ENCODE results near the gene LAGE3.

The LAGE3 gene

DNA sequence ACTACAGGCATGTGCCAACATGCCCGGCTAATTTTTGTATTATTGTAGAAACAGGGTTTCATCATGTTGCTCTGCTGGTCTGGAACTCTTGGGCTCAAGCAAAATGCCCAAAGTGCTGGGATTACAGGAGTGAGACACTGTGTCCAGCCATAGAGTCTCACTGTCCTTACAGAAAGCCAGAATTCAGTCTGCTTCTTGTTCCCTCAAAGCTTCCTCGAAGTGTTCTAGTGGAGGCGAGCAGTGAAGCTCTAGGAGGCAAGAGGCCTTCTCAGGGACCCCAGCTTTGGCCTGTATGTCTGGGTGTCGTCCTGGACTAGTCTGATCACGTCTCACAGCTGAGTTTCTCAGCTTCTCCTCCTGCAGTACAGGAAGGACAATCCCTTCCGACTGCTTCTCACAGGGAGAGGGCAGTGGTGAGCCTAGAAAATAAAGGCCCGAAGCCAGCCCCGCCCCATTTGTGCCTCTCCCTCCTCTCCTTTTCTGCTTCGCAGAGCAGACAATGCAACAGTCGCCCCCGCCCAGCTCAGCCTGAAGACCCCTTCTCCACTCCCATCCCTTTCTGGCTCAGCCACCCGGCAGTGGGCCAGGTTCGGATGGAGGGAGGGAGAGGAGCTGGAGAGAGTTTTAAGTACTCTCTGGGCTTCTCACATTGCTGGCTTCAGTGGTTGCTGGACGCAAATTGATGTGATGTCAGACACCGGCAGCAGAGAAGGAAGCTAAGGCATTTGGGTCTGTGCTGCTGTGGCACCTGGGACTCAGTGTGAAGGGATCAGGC is 48.0 kb upstream of the LAGE3 start:
- ChIA-PET CTCF (interaction anchor here (0.6 to 1.6 kb wide), 24 partner anchors 8 to 1488 kb away, joined by 3 to 11 read pairs (median 4); partner anchors contain the start of genes DNASE1L1, FLNA, RPL10 and SLC10A3), POLR2A (interaction anchor here (0.6 to 1.7 kb wide), 10 partner anchors 11 to 513 kb away, joined by 3 to 15 read pairs (median 3); partner anchors contain the start of genes EMD, FAM3A, FLNA and SLC10A3)
- peak overlapping the region; percentile 57 for H3K27ac ChIP-seq (ENCODE audit: extremely low read depth, low read depth, low read length)
- H3K36me3 ChIP-seq (ENCODE audit: control insufficient read depth in 2 of 2, insufficient read depth in 1 of 2, low read length in 2 of 2): peaks cover 0 to 12% of the 10 kb centered on the region in 2 experiments; a peak in 1 of 3 replicates
- peak overlapping the region; percentile 19 for H3K4me3 ChIP-seq (ENCODE audit: low read depth, low read length)
- no peaks in the 10 kb centered on the region for H3K9me3 ChIP-seq (ENCODE audit: control insufficient read depth, insufficient read depth, low read depth, low read length)
- H3K4me1 ChIP-seq (ENCODE audit: control insufficient read depth, insufficient read depth, low read length): 0 out of 2 replicates have a peak, but pooled peaks cover 2% of the 10 kb centered on the region
- TF ChIP-seq, protein P1, sequence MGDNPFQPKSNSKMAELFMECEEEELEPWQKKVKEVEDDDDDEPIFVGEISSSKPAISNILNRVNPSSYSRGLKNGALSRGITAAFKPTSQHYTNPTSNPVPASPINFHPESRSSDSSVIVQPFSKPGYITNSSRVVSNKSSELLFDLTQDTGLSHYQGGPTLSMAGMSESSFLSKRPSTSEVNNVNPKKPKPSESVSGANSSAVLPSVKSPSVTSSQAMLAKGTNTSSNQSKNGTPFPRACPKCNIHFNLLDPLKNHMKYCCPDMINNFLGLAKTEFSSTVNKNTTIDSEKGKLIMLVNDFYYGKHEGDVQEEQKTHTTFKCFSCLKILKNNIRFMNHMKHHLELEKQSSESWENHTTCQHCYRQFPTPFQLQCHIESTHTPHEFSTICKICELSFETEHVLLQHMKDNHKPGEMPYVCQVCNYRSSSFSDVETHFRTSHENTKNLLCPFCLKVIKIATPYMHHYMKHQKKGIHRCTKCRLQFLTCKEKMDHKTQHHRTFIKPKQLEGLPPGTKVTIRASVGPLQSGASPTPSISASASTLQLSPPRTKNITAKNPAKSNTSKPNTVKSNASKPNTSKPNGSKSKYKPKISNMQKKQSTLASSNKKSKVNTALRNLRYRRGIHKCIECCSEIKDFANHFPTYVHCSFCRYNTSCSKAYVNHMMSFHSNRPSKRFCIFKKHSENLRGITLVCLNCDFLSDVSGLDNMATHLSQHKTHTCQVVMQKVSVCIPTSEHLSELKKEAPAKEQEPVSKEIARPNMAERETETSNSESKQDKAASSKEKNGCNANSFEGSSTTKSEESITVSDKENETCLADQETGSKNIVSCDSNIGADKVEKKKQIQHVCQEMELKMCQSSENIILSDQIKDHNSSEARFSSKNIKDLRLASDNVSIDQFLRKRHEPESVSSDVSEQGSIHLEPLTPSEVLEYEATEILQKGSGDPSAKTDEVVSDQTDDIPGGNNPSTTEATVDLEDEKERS (tag by site-specific recombination; IDR thresholded peaks at IDR 0.05): no peak
- TF ChIP-seq ZNF155 (tag by site-specific recombination; IDR thresholded peaks at IDR 0.05) (no peak), SCRT1 (tag by site-specific recombination; IDR thresholded peaks at IDR 0.05; ENCODE audit: borderline replicate concordance) (no peak), ZNF529 (tag by site-specific recombination; IDR thresholded peaks at IDR 0.05; ENCODE audit: insufficient replicate concordance) (no peak), ZNF248 (tag by site-specific recombination; IDR thresholded peaks at IDR 0.05) (no peak), ZNF670 (tag by site-specific recombination; IDR thresholded peaks at IDR 0.05; ENCODE audit: low read depth) (no peak), SALL2 (tag by site-specific recombination; IDR thresholded peaks at IDR 0.05; ENCODE audit: borderline replicate concordance) (no peak), ZNF223 (tag by site-specific recombination; IDR thresholded peaks at IDR 0.05) (no peak), ZNF133 (tag by site-specific recombination; IDR thresholded peaks at IDR 0.05) (no peak), BCL11A (tag by site-specific recombination; IDR thresholded peaks at IDR 0.05; ENCODE audit: low read depth) (no peak), ZNF843 (tag by site-specific recombination; IDR thresholded peaks at IDR 0.05) (no peak), ZBTB17 (tag by site-specific recombination; IDR thresholded peaks at IDR 0.05) (peak; percentile 61; the same call in 1 of the 2 replicates), REST (tag by site-specific recombination; IDR thresholded peaks at IDR 0.05) (no peak), ZNF776 (tag by site-specific recombination; IDR thresholded peaks at IDR 0.05; ENCODE audit: borderline replicate concordance) (no peak), ZBTB20 (tag by site-specific recombination; IDR thresholded peaks at IDR 0.05) (0 out of 2 replicates have a peak, but pooled peaks have one; percentile 14), ZBTB44 (tag by site-specific recombination; IDR thresholded peaks at IDR 0.05) (no peak), ZFP41 (tag by site-specific recombination; IDR thresholded peaks at IDR 0.05; ENCODE audit: borderline replicate concordance) (no peak), BCL11B (tag by site-specific recombination; IDR thresholded peaks at IDR 0.05; ENCODE audit: low read depth) (no peak), ZNF362 (tag by site-specific recombination; IDR thresholded peaks at IDR 0.05) (no peak), ZNF792 (tag by site-specific recombination; IDR thresholded peaks at IDR 0.05) (no peak), ZNF558 (tag by site-specific recombination; IDR thresholded peaks at IDR 0.05) (no peak), ZNF132 (tag by site-specific recombination; IDR thresholded peaks at IDR 0.05; ENCODE audit: borderline replicate concordance) (no peak), ZNF202 (tag by site-specific recombination; IDR thresholded peaks at IDR 0.05; ENCODE audit: borderline replicate concordance) (no peak), ZNF266 (tag by site-specific recombination; IDR thresholded peaks at IDR 0.05; ENCODE audit: low read depth) (no peak), ZNF610 (tag by site-specific recombination; IDR thresholded peaks at IDR 0.05; ENCODE audit: borderline replicate concordance) (no peak)
- TF ChIP-seq, protein P2, sequence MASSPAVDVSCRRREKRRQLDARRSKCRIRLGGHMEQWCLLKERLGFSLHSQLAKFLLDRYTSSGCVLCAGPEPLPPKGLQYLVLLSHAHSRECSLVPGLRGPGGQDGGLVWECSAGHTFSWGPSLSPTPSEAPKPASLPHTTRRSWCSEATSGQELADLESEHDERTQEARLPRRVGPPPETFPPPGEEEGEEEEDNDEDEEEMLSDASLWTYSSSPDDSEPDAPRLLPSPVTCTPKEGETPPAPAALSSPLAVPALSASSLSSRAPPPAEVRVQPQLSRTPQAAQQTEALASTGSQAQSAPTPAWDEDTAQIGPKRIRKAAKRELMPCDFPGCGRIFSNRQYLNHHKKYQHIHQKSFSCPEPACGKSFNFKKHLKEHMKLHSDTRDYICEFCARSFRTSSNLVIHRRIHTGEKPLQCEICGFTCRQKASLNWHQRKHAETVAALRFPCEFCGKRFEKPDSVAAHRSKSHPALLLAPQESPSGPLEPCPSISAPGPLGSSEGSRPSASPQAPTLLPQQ (tag by site-specific recombination; IDR thresholded peaks at IDR 0.05): no peak

Measured in HEK293 (cell line).